GM12892 (cell line): ENCODE results near the gene GPATCH2.

Source experiments
- POLR2A ChIP-seq: IDR thresholded peaks from 2 replicates; pipeline ENCODE4 v1.6.1; 2011; ENCODE audit warnings: low read depth, low read length, control low read depth
- POLR2AphosphoS5 ChIP-seq: IDR thresholded peaks from 2 replicates; pipeline ENCODE4 v1.6.1; 2011; ENCODE audit warnings: low read depth, low read length, control low read depth
- TAF1 ChIP-seq: IDR thresholded peaks from 2 replicates; pipeline ENCODE4 v1.6.1; 2011; ENCODE audit warnings: low read depth, mild to moderate bottlenecking, control low read depth, low read length, borderline replicate concordance

- TF ChIP-seq POLR2A = no peak
- no peak for TF ChIP-seq POLR2AphosphoS5
- no peak for TF ChIP-seq TAF1
Measured at GRCh38 chr1:217494767-217495166, 136.1 kb downstream of the GPATCH2 start.
